WTC11 (cell line): ENCODE measurements around the gene ACOXL. TPM values are rescaled to one million over a fixed set of nuclear protein-coding genes. Genes with fewer than 3 reads are reported as not detected.

Experiments
- ATAC-seq: fragments of 200-7000 bp; cut with Tn5 transposase; 2 replicates; pipeline ENCODE4 v1.10.0; 2021; ENCODE audit warnings: mild to moderate bottlenecking, moderate library complexity
- CTCF ChIA-PET: fragments of 300-600 bp; sonication (Branson Sonifier 250); formaldehyde crosslinking; loops from one replicate; lab custom pipeline; 2021; ENCODE audit warnings: antibody characterized with exemption; lab: Charles Lee
- POLR2A ChIA-PET: fragments of 350-600 bp; sonication (Branson Sonifier 250); formaldehyde crosslinking; loops from one replicate; lab custom pipeline; 2021; ENCODE audit warnings: antibody characterized with exemption; lab: Charles Lee
- DNase-seq: peaks from one replicate; pipeline ENCODE4 v3.0.0; 2021; ENCODE audit warnings: low spot score
- H3K27ac Mint-ChIP-seq: 2 replicates; pipeline ENCODE4 v1.8.0; 2021; ENCODE audit warnings: mixed read lengths
- H3K27me3 Mint-ChIP-seq: 2 replicates; pipeline ENCODE4 v1.8.0; 2021; ENCODE audit warnings: low read depth, mild to moderate bottlenecking, moderate library complexity, mixed read lengths
- H3K36me3 Mint-ChIP-seq: 2 replicates; pipeline ENCODE4 v1.8.0; 2021; ENCODE audit warnings: mixed read lengths
- H3K4me1 Mint-ChIP-seq: 2 replicates; pipeline ENCODE4 v1.8.0; 2022; ENCODE audit warnings: mixed read lengths
- H3K4me3 Mint-ChIP-seq: 2 replicates; pipeline ENCODE4 v1.8.0; 2021; ENCODE audit warnings: mild to moderate bottlenecking, moderate library complexity, mixed read lengths
- H3K9me3 Mint-ChIP-seq: 2 replicates; pipeline ENCODE4 v1.8.0; 2021; ENCODE audit warnings: mixed read lengths
- ELF4 ChIP-seq: sonication (generic); formaldehyde crosslinking; IDR thresholded peaks from 2 replicates; pipeline ENCODE4 v1.8.1; 2022; ENCODE audit warnings: low read depth, mild to moderate bottlenecking, moderate library complexity, missing genetic modification reagents
- EMX1 ChIP-seq: fragments of 250-450 bp; sonication (Bioruptor Pico); IDR thresholded peaks from 2 replicates; pipeline ENCODE4 v1.8.0; 2021; ENCODE audit warnings: mild to moderate bottlenecking
- FOXK1 ChIP-seq: sonication (generic); formaldehyde crosslinking; IDR thresholded peaks from 2 replicates; pipeline ENCODE4 v1.8.0; 2022; ENCODE audit warnings: mild to moderate bottlenecking, moderate library complexity, missing genetic modification reagents
- FOXP1 ChIP-seq: sonication (generic); formaldehyde crosslinking; IDR thresholded peaks from 2 replicates; pipeline ENCODE4 v1.8.0; 2022; ENCODE audit warnings: missing genetic modification reagents, mild to moderate bottlenecking, moderate library complexity, borderline replicate concordance
- MXD4 ChIP-seq: fragments of 250-450 bp; sonication (Bioruptor Pico); IDR thresholded peaks from 2 replicates; pipeline ENCODE4 v1.8.0; 2021; ENCODE audit warnings: mild to moderate bottlenecking, moderate library complexity, borderline replicate concordance
- ZBTB21 ChIP-seq: sonication (generic); formaldehyde crosslinking; IDR thresholded peaks from 2 replicates; pipeline ENCODE4 v1.8.1; 2023; ENCODE audit warnings: mild to moderate bottlenecking, missing genetic modification reagents, borderline replicate concordance
- ZNF263 ChIP-seq: sonication (generic); formaldehyde crosslinking; IDR thresholded peaks from 2 replicates; pipeline ENCODE4 v1.8.1; 2022; ENCODE audit warnings: low read depth, mild to moderate bottlenecking, moderate library complexity, missing genetic modification reagents
- ZNF317 ChIP-seq: sonication (generic); formaldehyde crosslinking; IDR thresholded peaks from 2 replicates; pipeline ENCODE4 v1.8.1; 2023; ENCODE audit warnings: low read depth, mild to moderate bottlenecking, moderate library complexity, missing genetic modification reagents, borderline replicate concordance
- total RNA-seq: library from RNA; stranded (reverse); gene quantifications from 3 replicates; pipeline ENCODE4 v1.2.3, GENCODE V29; 2021
- TF ChIP-seq, protein P1 (sequence below): sonication (generic); formaldehyde crosslinking; IDR thresholded peaks from 2 replicates; pipeline ENCODE4 v1.8.1; 2022; ENCODE audit warnings: low read depth, missing genetic modification reagents, borderline replicate concordance
- TF ChIP-seq, protein P2 (sequence below): fragments of 250-450 bp; sonication (Bioruptor Pico); conservative IDR thresholded peaks from 2 replicates; pipeline ENCODE4 v1.9.0; 2021; ENCODE audit warnings: mild to moderate bottlenecking
- TF ChIP-seq, protein P3 (sequence below): sonication (generic); formaldehyde crosslinking; IDR thresholded peaks from 2 replicates; pipeline ENCODE4 v1.8.1; 2023; ENCODE audit warnings: mild to moderate bottlenecking, missing genetic modification reagents, moderate library complexity
- TF ChIP-seq, protein P4 (sequence below): sonication (generic); formaldehyde crosslinking; IDR thresholded peaks from 2 replicates; pipeline ENCODE4 v1.8.0; 2022; ENCODE audit warnings: mild to moderate bottlenecking, missing genetic modification reagents
- TF ChIP-seq, protein P5 (sequence below): sonication (generic); formaldehyde crosslinking; IDR thresholded peaks from 2 replicates; pipeline ENCODE4 v1.8.1; 2023; ENCODE audit warnings: mild to moderate bottlenecking, missing genetic modification reagents, borderline replicate concordance
- TF ChIP-seq, protein P6 (sequence below): sonication (generic); formaldehyde crosslinking; IDR thresholded peaks from 2 replicates; pipeline ENCODE4 v1.8.0; 2023; ENCODE audit warnings: missing genetic modification reagents, mild to moderate bottlenecking, borderline replicate concordance

Gene ACOXL
- total RNA-seq, 1 experiment from 2014 or later = 14.9 TPM

DNA sequence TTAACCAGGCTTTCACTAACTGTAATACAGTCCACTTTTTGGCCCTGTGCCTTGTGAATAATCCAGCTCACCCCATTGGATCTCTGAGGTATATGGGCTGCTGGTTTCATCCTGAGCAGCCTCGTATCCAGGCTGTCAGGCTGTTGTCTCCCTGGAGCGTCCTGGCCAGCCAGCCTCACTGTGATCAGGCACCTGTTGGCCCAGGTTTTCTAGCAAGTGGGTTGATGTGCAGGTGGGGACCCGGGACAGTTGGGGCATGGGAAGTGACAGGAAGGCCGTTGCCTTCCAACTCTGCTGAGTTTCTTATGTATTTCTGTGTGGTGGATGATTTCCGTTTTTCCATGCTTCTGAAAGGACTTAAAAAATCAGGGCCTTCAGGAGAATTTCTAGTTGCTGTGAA lies 132.4 kb downstream of the ACOXL start:
- TF ChIP-seq, protein P1, sequence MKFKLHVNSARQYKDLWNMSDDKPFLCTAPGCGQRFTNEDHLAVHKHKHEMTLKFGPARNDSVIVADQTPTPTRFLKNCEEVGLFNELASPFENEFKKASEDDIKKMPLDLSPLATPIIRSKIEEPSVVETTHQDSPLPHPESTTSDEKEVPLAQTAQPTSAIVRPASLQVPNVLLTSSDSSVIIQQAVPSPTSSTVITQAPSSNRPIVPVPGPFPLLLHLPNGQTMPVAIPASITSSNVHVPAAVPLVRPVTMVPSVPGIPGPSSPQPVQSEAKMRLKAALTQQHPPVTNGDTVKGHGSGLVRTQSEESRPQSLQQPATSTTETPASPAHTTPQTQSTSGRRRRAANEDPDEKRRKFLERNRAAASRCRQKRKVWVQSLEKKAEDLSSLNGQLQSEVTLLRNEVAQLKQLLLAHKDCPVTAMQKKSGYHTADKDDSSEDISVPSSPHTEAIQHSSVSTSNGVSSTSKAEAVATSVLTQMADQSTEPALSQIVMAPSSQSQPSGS = no peak
- TF ChIP-seq, protein P2, sequence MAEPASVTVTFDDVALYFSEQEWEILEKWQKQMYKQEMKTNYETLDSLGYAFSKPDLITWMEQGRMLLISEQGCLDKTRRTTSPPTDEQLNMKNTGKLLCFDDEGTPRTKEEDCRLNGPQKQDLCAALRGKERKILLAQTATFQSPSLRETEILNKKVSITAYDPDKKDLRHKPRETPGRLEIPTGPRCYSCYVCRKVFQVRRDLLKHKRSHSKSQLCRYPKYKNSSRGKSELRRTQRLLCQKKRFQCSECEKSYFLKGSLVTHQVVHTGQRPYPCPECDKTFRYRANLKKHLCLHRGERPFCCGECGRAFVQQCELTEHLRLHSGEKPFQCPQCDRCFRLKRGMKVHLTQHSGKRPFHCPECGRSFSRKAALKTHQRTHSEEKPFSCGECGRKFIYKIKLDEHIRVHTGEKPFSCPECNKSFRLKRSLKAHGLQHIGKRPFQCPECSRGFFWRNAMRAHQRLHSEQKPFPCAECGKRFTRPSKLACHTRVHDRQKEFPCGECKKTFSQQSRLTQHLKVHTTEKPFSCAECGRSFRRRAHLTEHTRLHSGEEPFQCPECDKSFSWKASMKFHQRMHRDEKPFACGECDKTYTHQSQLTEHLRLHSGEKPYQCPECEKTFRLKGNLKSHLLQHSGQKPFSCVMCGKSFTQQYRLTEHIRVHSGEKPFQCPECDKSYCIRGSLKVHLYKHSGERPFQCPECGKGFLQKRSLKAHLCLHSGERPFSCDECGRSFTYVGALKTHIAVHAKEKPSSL = no peak
- TF ChIP-seq, protein P3, sequence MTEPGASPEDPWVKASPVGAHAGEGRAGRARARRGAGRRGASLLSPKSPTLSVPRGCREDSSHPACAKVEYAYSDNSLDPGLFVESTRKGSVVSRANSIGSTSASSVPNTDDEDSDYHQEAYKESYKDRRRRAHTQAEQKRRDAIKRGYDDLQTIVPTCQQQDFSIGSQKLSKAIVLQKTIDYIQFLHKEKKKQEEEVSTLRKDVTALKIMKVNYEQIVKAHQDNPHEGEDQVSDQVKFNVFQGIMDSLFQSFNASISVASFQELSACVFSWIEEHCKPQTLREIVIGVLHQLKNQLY = no peak
- no peak for TF ChIP-seq ZNF263 (CRISPR knock-in tag)
- no peak for TF ChIP-seq ZNF317 (CRISPR knock-in tag)
- TF ChIP-seq FOXP1 = no peak
- TF ChIP-seq, all 79 proteins: peak for 0
- peaks cover 32% of the 10 kb centered on the region for H3K4me1 Mint-ChIP-seq
- no peak overlapping the region for H3K27ac Mint-ChIP-seq

DNA sequence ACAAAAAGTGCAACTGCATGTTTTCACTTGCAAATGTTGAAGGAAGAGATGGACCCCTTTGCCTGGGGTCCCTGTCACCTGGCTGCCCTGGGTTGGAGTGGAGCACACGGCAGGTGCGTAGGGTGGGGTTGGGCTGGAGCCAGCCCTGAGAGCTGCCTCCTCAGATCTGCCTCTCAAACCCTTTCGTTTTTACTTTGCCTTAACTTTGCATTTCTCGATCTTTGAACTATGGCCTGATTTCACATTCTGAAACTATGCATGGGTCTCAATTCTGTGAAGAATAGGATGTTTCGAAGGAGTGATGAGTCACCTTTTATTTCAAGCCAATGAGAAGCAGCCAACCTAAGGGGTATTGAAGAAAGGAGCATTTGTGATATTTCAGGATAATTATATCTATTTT lies 132.8 kb downstream of the ACOXL start:
- CTCF ChIA-PET = no interaction called here
- Mint-ChIP-seq H3K36me3 (no peaks in the 10 kb centered on the region), H3K27ac (no peak overlapping the region), H3K4me1 (peaks cover 30% of the 10 kb centered on the region), H3K4me3 (no peak overlapping the region), H3K9me3 (no peaks in the 10 kb centered on the region), H3K27me3 (no peaks in the 10 kb centered on the region)
- no peak for TF ChIP-seq FOXK1 (CRISPR knock-in tag)
- TF ChIP-seq, protein P4, sequence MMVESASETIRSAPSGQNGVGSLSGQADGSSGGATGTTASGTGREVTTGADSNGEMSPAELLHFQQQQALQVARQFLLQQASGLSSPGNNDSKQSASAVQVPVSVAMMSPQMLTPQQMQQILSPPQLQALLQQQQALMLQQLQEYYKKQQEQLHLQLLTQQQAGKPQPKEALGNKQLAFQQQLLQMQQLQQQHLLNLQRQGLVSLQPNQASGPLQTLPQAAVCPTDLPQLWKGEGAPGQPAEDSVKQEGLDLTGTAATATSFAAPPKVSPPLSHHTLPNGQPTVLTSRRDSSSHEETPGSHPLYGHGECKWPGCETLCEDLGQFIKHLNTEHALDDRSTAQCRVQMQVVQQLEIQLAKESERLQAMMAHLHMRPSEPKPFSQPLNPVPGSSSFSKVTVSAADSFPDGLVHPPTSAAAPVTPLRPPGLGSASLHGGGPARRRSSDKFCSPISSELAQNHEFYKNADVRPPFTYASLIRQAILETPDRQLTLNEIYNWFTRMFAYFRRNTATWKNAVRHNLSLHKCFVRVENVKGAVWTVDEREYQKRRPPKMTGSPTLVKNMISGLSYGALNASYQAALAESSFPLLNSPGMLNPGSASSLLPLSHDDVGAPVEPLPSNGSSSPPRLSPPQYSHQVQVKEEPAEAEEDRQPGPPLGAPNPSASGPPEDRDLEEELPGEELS = no peak
- ATAC-seq (no peak), DNase-seq (no peak)
- POLR2A ChIA-PET = no interaction called here

More for the DNA sequence above, 132.4 kb downstream of the ACOXL start:
- ATAC-seq (no peak), DNase-seq (no peak)
- CTCF ChIA-PET = no interaction called here
- POLR2A ChIA-PET = no interaction called here
- H3K9me3 Mint-ChIP-seq = no peaks in the 10 kb centered on the region
- no peak overlapping the region for H3K4me3 Mint-ChIP-seq
- H3K36me3 Mint-ChIP-seq = no peaks in the 10 kb centered on the region
- no peaks in the 10 kb centered on the region for H3K27me3 Mint-ChIP-seq

DNA sequence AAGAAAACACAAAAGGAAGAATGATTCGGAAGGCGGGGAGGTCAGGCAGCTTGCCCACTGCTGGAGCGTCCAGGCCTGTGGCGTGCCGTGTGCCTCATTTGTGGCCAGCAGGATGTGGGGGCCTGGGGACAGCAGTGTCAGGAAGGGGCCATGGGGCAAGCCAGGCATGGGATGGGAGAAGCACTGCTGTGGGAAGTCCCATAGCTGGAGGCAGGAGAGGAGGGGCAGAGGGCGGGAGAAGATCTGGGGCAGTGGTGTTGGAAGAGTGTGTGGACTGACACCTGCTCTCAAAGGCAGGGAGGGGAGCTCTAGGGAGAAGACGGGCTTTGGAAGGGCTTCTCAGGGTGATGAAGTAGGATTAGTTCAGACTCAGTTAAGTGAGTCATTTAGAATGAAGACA lies 133.7 kb downstream of the ACOXL start:
- ATAC-seq (peak; percentile 9; the same call in 1 of the 2 replicates), DNase-seq (no peak)
- no peak overlapping the region for H3K27ac Mint-ChIP-seq
- ChIA-PET CTCF (interaction anchor here (1.3 kb wide), 1 partner anchor 10 kb away, joined by 9 read pairs; no protein-coding TSS in a partner anchor), POLR2A (no interaction called here)
- no peak overlapping the region for H3K4me3 Mint-ChIP-seq
- H3K36me3 Mint-ChIP-seq = no peaks in the 10 kb centered on the region
- no peaks in the 10 kb centered on the region for H3K9me3 Mint-ChIP-seq
- H3K27me3 Mint-ChIP-seq = no peaks in the 10 kb centered on the region
- H3K4me1 Mint-ChIP-seq = peaks cover 31% of the 10 kb centered on the region
- TF ChIP-seq EMX1 (CRISPR knock-in tag) (no peak), ZBTB21 (CRISPR knock-in tag) (no peak), ELF4 (CRISPR knock-in tag) (no peak), MXD4 (CRISPR knock-in tag) (no peak)
- TF ChIP-seq, protein P5, sequence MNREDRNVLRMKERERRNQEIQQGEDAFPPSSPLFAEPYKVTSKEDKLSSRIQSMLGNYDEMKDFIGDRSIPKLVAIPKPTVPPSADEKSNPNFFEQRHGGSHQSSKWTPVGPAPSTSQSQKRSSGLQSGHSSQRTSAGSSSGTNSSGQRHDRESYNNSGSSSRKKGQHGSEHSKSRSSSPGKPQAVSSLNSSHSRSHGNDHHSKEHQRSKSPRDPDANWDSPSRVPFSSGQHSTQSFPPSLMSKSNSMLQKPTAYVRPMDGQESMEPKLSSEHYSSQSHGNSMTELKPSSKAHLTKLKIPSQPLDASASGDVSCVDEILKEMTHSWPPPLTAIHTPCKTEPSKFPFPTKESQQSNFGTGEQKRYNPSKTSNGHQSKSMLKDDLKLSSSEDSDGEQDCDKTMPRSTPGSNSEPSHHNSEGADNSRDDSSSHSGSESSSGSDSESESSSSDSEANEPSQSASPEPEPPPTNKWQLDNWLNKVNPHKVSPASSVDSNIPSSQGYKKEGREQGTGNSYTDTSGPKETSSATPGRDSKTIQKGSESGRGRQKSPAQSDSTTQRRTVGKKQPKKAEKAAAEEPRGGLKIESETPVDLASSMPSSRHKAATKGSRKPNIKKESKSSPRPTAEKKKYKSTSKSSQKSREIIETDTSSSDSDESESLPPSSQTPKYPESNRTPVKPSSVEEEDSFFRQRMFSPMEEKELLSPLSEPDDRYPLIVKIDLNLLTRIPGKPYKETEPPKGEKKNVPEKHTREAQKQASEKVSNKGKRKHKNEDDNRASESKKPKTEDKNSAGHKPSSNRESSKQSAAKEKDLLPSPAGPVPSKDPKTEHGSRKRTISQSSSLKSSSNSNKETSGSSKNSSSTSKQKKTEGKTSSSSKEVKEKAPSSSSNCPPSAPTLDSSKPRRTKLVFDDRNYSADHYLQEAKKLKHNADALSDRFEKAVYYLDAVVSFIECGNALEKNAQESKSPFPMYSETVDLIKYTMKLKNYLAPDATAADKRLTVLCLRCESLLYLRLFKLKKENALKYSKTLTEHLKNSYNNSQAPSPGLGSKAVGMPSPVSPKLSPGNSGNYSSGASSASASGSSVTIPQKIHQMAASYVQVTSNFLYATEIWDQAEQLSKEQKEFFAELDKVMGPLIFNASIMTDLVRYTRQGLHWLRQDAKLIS (CRISPR knock-in tag) = no peak
- TF ChIP-seq, protein P3 = no peak
- TF ChIP-seq, protein P6, sequence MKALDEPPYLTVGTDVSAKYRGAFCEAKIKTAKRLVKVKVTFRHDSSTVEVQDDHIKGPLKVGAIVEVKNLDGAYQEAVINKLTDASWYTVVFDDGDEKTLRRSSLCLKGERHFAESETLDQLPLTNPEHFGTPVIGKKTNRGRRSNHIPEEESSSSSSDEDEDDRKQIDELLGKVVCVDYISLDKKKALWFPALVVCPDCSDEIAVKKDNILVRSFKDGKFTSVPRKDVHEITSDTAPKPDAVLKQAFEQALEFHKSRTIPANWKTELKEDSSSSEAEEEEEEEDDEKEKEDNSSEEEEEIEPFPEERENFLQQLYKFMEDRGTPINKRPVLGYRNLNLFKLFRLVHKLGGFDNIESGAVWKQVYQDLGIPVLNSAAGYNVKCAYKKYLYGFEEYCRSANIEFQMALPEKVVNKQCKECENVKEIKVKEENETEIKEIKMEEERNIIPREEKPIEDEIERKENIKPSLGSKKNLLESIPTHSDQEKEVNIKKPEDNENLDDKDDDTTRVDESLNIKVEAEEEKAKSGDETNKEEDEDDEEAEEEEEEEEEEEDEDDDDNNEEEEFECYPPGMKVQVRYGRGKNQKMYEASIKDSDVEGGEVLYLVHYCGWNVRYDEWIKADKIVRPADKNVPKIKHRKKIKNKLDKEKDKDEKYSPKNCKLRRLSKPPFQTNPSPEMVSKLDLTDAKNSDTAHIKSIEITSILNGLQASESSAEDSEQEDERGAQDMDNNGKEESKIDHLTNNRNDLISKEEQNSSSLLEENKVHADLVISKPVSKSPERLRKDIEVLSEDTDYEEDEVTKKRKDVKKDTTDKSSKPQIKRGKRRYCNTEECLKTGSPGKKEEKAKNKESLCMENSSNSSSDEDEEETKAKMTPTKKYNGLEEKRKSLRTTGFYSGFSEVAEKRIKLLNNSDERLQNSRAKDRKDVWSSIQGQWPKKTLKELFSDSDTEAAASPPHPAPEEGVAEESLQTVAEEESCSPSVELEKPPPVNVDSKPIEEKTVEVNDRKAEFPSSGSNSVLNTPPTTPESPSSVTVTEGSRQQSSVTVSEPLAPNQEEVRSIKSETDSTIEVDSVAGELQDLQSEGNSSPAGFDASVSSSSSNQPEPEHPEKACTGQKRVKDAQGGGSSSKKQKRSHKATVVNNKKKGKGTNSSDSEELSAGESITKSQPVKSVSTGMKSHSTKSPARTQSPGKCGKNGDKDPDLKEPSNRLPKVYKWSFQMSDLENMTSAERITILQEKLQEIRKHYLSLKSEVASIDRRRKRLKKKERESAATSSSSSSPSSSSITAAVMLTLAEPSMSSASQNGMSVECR = no peak
